HG03103 (cell line): ENCODE measurements around the gene MYH9.
"Not testable (repeated sequence)": the region's sequence is repeated elsewhere in the genome, so short reads cannot be mapped to it uniquely, and the experiment has no call there.

Source experiments
- ATAC-seq: cut with Tn5 transposase; IDR thresholded peaks from one replicate; pipeline ENCODE4 v1.9.1; 2021; ENCODE audit warnings: low read depth; ENCODE audit not compliant: unreplicated experiment

MYH9 gene

GRCh38 chr22:36415415-36416168, 27.8 kb upstream of the MYH9 start:
- ATAC-seq: no peak

- ATAC-seq: no peak
Measured at GRCh38 chr22:36413022-36413775, 25.4 kb upstream of the MYH9 start.

GRCh38 chr22:36411589-36412258, 24.0 kb upstream of the MYH9 start:
- no peak for ATAC-seq

GRCh38 chr22:36409911-36410756, 22.4 kb upstream of the MYH9 start:
- ATAC-seq: no peak

- ATAC-seq: not testable (repeated sequence)
Measured at GRCh38 chr22:36409554-36409910, 21.8 kb upstream of the MYH9 start.

GRCh38 chr22:36409056-36409455, 21.3 kb upstream of the MYH9 start:
- ATAC-seq: no peak

GRCh38 chr22:36406721-36407120, 19.0 kb upstream of the MYH9 start:
- ATAC-seq: no peak

- no peak for ATAC-seq
Measured at GRCh38 chr22:36405671-36406538, 18.1 kb upstream of the MYH9 start.

GRCh38 chr22:36405221-36405661, 17.5 kb upstream of the MYH9 start:
- no peak for ATAC-seq

GRCh38 chr22:36404446-36404845, 16.7 kb upstream of the MYH9 start:
- ATAC-seq: no peak

- ATAC-seq: no peak
Measured at GRCh38 chr22:36399472-36399778, 11.7 kb upstream of the MYH9 start.

GRCh38 chr22:36398601-36399471, 11.1 kb upstream of the MYH9 start:
- ATAC-seq: no peak

- ATAC-seq: no peak
Measured at GRCh38 chr22:36397131-36398093, 9.6 kb upstream of the MYH9 start.

GRCh38 chr22:36395915-36396314, 8.1 kb upstream of the MYH9 start:
- ATAC-seq: no peak

GRCh38 chr22:36395055-36395849, 7.5 kb upstream of the MYH9 start:
- ATAC-seq: no peak

GRCh38 chr22:36391638-36392037, 3.9 kb upstream of the MYH9 start:
- ATAC-seq: no peak

GRCh38 chr22:36389122-36389521, 1.4 kb upstream of the MYH9 start:
- not testable (repeated sequence) for ATAC-seq
